ENCODE data around the gene SKP1. TPM values are rescaled to one million over a fixed set of nuclear protein-coding genes. Genes with fewer than 3 reads are reported as not detected.

SKP1 gene
- total RNA-seq, 1 donor from 2014 or later: 399 TPM

DNA sequence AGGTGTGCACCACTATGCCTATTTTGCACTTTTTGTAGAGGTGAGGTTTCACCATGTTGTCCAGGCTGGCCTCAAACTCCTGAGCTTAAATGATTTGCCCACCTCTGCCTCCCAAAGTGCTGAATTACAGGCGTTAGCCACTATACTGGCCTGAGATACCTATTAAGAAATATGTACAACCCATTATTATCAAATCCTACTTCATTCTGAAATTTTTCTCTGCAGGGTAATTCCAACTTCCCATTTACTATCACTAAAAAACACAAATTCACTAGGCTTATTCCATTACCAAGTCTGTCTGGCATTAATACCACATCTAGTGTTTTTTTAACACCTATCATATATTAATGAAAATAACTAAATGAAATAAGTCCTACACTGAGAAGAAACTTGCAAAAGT is 30.9 kb upstream of the SKP1 start:
- Histone ChIP-seq H3K27me3 (ENCODE audit: insufficient read depth, low read length) (no peaks in the 10 kb centered on the region), H2AFZ (ENCODE audit: low read depth, low read length) (no peak overlapping the region), H3K9me3 (ENCODE audit: insufficient read depth, low read depth, low read length) (no peaks in the 10 kb centered on the region), H3K4me2 (ENCODE audit: low read length) (no peak overlapping the region), H3K79me2 (ENCODE audit: insufficient read depth, low read length) (peaks cover 100% of the 10 kb centered on the region), H3K9ac (ENCODE audit: low read length) (no peak overlapping the region), H3K4me1 (ENCODE audit: insufficient read depth, low read length) (no peaks in the 10 kb centered on the region), H4K20me1 (ENCODE audit: insufficient read depth, low read length) (peaks cover 98% of the 10 kb centered on the region), H3K27ac (ENCODE audit: low read depth, low read length) (no peak overlapping the region), H3K4me3 (ENCODE audit: insufficient read depth, low read depth, low read length) (no peak overlapping the region), H3K36me3 (ENCODE audit: insufficient read depth, low read length) (peaks cover 17% of the 10 kb centered on the region)
- no peak for DNase-seq (ENCODE audit: low read depth)
- peaks cover 3% of the 10 kb centered on the region for H3K4me1 Mint-ChIP-seq (ENCODE audit: low read depth, unreplicated experiment)
- no peak for TF ChIP-seq EZH2 (IDR thresholded peaks at IDR 0.05; ENCODE audit: insufficient read depth, low read length)
- TF ChIP-seq, protein P1, sequence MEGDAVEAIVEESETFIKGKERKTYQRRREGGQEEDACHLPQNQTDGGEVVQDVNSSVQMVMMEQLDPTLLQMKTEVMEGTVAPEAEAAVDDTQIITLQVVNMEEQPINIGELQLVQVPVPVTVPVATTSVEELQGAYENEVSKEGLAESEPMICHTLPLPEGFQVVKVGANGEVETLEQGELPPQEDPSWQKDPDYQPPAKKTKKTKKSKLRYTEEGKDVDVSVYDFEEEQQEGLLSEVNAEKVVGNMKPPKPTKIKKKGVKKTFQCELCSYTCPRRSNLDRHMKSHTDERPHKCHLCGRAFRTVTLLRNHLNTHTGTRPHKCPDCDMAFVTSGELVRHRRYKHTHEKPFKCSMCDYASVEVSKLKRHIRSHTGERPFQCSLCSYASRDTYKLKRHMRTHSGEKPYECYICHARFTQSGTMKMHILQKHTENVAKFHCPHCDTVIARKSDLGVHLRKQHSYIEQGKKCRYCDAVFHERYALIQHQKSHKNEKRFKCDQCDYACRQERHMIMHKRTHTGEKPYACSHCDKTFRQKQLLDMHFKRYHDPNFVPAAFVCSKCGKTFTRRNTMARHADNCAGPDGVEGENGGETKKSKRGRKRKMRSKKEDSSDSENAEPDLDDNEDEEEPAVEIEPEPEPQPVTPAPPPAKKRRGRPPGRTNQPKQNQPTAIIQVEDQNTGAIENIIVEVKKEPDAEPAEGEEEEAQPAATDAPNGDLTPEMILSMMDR (IDR thresholded peaks at IDR 0.05; ENCODE audit: insufficient read depth, low read depth, low read length): no peak
- no peak for FAIRE-seq
- H3K36me3 Mint-ChIP-seq (ENCODE audit: low read depth, unreplicated experiment): peaks cover 9% of the 10 kb centered on the region
- H3K4me3 Mint-ChIP-seq (ENCODE audit: unreplicated experiment): no peak overlapping the region
- no peaks in the 10 kb centered on the region for H3K27me3 Mint-ChIP-seq (ENCODE audit: low read depth, unreplicated experiment)
- H3K27ac Mint-ChIP-seq (ENCODE audit: unreplicated experiment): no peak overlapping the region
- no peaks in the 10 kb centered on the region for H3K9me3 Mint-ChIP-seq (ENCODE audit: unreplicated experiment)

DNA sequence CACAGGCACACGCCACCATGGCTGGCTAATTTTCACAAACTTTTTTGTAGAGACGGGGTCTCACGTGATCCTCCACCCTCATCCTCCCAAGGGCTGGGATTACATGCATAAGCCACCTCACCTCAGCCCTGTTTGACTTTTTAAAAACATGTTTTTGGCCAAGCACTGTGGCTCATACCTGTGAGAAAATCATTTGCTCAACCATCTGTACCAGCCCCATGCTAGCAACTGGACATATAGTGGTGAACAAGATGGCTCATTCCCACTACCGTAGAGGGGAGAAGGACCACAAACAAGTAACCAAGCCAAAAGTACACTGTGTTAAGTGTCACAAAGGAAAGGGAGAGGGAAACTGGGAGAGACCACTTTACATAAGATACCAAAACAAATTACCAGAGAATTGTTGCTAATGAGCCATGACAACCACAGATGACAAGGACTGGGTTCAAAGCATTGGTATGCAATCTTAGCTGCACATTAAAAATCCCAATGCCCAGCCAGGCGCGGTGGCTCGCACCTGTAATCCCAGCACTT is 29.9 kb upstream of the SKP1 start:
- no peaks in the 10 kb centered on the region for H3K27me3 Mint-ChIP-seq (ENCODE audit: low read depth, unreplicated experiment)
- peaks cover 3% of the 10 kb centered on the region for H3K4me1 Mint-ChIP-seq (ENCODE audit: low read depth, unreplicated experiment)
- no peaks in the 10 kb centered on the region for H3K9me3 Mint-ChIP-seq (ENCODE audit: unreplicated experiment)
- peaks cover 6% of the 10 kb centered on the region for H3K36me3 Mint-ChIP-seq (ENCODE audit: low read depth, unreplicated experiment)
- H3K27me3 ChIP-seq (ENCODE audit: insufficient read depth, low read length): no peaks in the 10 kb centered on the region
- H3K9ac ChIP-seq (ENCODE audit: low read length): no peak overlapping the region
- FAIRE-seq (no peak), DNase-seq (ENCODE audit: low read depth) (no peak)
- no peak overlapping the region for H3K4me3 Mint-ChIP-seq (ENCODE audit: unreplicated experiment)
- no peaks in the 10 kb centered on the region for H3K9me3 ChIP-seq (ENCODE audit: insufficient read depth, low read depth, low read length)
- H3K79me2 ChIP-seq (ENCODE audit: insufficient read depth, low read length): peaks cover 100% of the 10 kb centered on the region
- peaks cover 24% of the 10 kb centered on the region for H3K36me3 ChIP-seq (ENCODE audit: insufficient read depth, low read length)
- peaks cover 98% of the 10 kb centered on the region for H4K20me1 ChIP-seq (ENCODE audit: insufficient read depth, low read length)
- no peak overlapping the region for H3K27ac Mint-ChIP-seq (ENCODE audit: unreplicated experiment)
- no peak overlapping the region for H3K4me3 ChIP-seq (ENCODE audit: insufficient read depth, low read depth, low read length)
- no peak overlapping the region for H3K4me2 ChIP-seq (ENCODE audit: low read length)
- no peak overlapping the region for H3K27ac ChIP-seq (ENCODE audit: low read depth, low read length)
- H3K4me1 ChIP-seq (ENCODE audit: insufficient read depth, low read length): no peaks in the 10 kb centered on the region
- no peak overlapping the region for H2AFZ ChIP-seq (ENCODE audit: low read depth, low read length)
- TF ChIP-seq EZH2 (IDR thresholded peaks at IDR 0.05; ENCODE audit: insufficient read depth, low read length): no peak
- TF ChIP-seq, protein P1 (IDR thresholded peaks at IDR 0.05; ENCODE audit: insufficient read depth, low read depth, low read length): no peak

DNA sequence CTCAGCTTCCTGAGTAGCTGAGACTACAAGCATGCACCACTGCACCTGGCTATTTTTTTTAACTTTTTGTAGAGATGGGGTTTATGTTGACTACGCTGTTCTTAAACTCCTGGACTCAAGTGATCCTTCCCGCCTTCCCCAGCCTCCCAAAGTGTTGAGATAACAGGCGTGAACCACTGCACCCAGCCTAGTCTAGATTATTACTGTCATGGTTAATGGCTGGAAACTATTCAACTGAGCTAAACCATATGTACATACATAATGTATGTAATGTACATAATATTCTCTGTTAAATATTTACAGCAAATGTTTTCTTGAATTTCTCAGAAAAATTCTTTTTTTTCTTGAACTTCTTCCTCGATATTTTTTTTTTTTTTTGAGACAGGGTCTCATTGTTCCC is 27.8 kb upstream of the SKP1 start:
- Histone ChIP-seq H3K36me3 (ENCODE audit: insufficient read depth, low read length) (peaks cover 45% of the 10 kb centered on the region), H3K27me3 (ENCODE audit: insufficient read depth, low read length) (no peaks in the 10 kb centered on the region), H3K4me3 (ENCODE audit: insufficient read depth, low read depth, low read length) (no peak overlapping the region), H3K4me1 (ENCODE audit: insufficient read depth, low read length) (no peaks in the 10 kb centered on the region), H3K9ac (ENCODE audit: low read length) (no peak overlapping the region), H3K9me3 (ENCODE audit: insufficient read depth, low read depth, low read length) (no peaks in the 10 kb centered on the region), H4K20me1 (ENCODE audit: insufficient read depth, low read length) (peaks cover 96% of the 10 kb centered on the region), H3K79me2 (ENCODE audit: insufficient read depth, low read length) (peaks cover 99% of the 10 kb centered on the region), H3K4me2 (ENCODE audit: low read length) (no peak overlapping the region), H2AFZ (ENCODE audit: low read depth, low read length) (no peak overlapping the region), H3K27ac (ENCODE audit: low read depth, low read length) (no peak overlapping the region)
- TF ChIP-seq, protein P1 (IDR thresholded peaks at IDR 0.05; ENCODE audit: insufficient read depth, low read depth, low read length): no peak
- TF ChIP-seq EZH2 (IDR thresholded peaks at IDR 0.05; ENCODE audit: insufficient read depth, low read length): no peak
- H3K27ac Mint-ChIP-seq (ENCODE audit: unreplicated experiment): peak overlapping the region; percentile 13
- no peaks in the 10 kb centered on the region for H3K9me3 Mint-ChIP-seq (ENCODE audit: unreplicated experiment)
- no peak overlapping the region for H3K4me3 Mint-ChIP-seq (ENCODE audit: unreplicated experiment)
- no peak for FAIRE-seq
- H3K4me1 Mint-ChIP-seq (ENCODE audit: low read depth, unreplicated experiment): peaks cover 3% of the 10 kb centered on the region
- DNase-seq (ENCODE audit: low read depth): no peak
- H3K27me3 Mint-ChIP-seq (ENCODE audit: low read depth, unreplicated experiment): no peaks in the 10 kb centered on the region
- H3K36me3 Mint-ChIP-seq (ENCODE audit: low read depth, unreplicated experiment): peaks cover 10% of the 10 kb centered on the region
